ENCODE results near the gene HECTD2.
"Not testable (repeated sequence)": the region's sequence is repeated elsewhere in the genome, so short reads cannot be mapped to it uniquely, and the experiment has no call there.

The HECTD2 gene

GRCh38 chr10:91410638-91411371 lies 661 bp downstream of the HECTD2 start:
- in situ Hi-C loops (cut with MboI; ENCODE audit: low sequenced_read_pairs) = no loop called here

GRCh38 chr10:91411621-91412020 lies 1.5 kb downstream of the HECTD2 start:
- in situ Hi-C loops (cut with MboI; ENCODE audit: low sequenced_read_pairs) = no loop called here

GRCh38 chr10:91412354-91413087 lies 2.4 kb downstream of the HECTD2 start:
- in situ Hi-C loops (cut with MboI; ENCODE audit: low sequenced_read_pairs) = no loop called here

- in situ Hi-C loops (cut with MboI; ENCODE audit: low sequenced_read_pairs) = no loop called here
Observed at GRCh38 chr10:91415816-91416215, 5.7 kb downstream of the HECTD2 start.

GRCh38 chr10:91416339-91416855 lies 6.3 kb downstream of the HECTD2 start:
- in situ Hi-C loops (cut with MboI; ENCODE audit: low sequenced_read_pairs) = no loop called here

GRCh38 chr10:91418416-91418815 lies 8.3 kb downstream of the HECTD2 start:
- in situ Hi-C loops (cut with MboI; ENCODE audit: low sequenced_read_pairs) = no loop called here

GRCh38 chr10:91420868-91421267 lies 10.7 kb downstream of the HECTD2 start:
- in situ Hi-C loops (cut with MboI; ENCODE audit: low sequenced_read_pairs) = no loop called here

- in situ Hi-C loops (cut with MboI; ENCODE audit: low sequenced_read_pairs) = no loop called here
Observed at GRCh38 chr10:91422915-91423314, 12.8 kb downstream of the HECTD2 start.

- in situ Hi-C loops (cut with MboI; ENCODE audit: low sequenced_read_pairs) = no loop called here
Observed at GRCh38 chr10:91424016-91424415, 13.9 kb downstream of the HECTD2 start.

- in situ Hi-C loops (cut with MboI; ENCODE audit: low sequenced_read_pairs) = no loop called here
Observed at GRCh38 chr10:91432175-91432574, 22.0 kb downstream of the HECTD2 start.

- in situ Hi-C loops (cut with MboI; ENCODE audit: low sequenced_read_pairs) = no loop called here
Observed at GRCh38 chr10:91433620-91434019, 23.5 kb downstream of the HECTD2 start.

GRCh38 chr10:91434041-91434440 lies 23.9 kb downstream of the HECTD2 start:
- in situ Hi-C loops (cut with MboI; ENCODE audit: low sequenced_read_pairs) = no loop called here

- in situ Hi-C loops (cut with MboI; ENCODE audit: low sequenced_read_pairs) = no loop called here
Observed at GRCh38 chr10:91435241-91435640, 25.1 kb downstream of the HECTD2 start.

GRCh38 chr10:91438228-91438627 lies 28.1 kb downstream of the HECTD2 start:
- in situ Hi-C loops (cut with MboI; ENCODE audit: low sequenced_read_pairs) = not testable (repeated sequence)

- in situ Hi-C loops (cut with MboI; ENCODE audit: low sequenced_read_pairs) = no loop called here
Observed at GRCh38 chr10:91444211-91445182, 34.4 kb downstream of the HECTD2 start.

GRCh38 chr10:91452063-91452462 lies 41.9 kb downstream of the HECTD2 start:
- in situ Hi-C loops (cut with MboI; ENCODE audit: low sequenced_read_pairs) = no loop called here

- in situ Hi-C loops (cut with MboI; ENCODE audit: low sequenced_read_pairs) = no loop called here
Observed at GRCh38 chr10:91453535-91453934, 43.4 kb downstream of the HECTD2 start.

GRCh38 chr10:91455135-91455534 lies 45.0 kb downstream of the HECTD2 start:
- in situ Hi-C loops (cut with MboI; ENCODE audit: low sequenced_read_pairs) = not testable (repeated sequence)

GRCh38 chr10:91460681-91461080 lies 50.5 kb downstream of the HECTD2 start:
- in situ Hi-C loops (cut with MboI; ENCODE audit: low sequenced_read_pairs) = no loop called here

- in situ Hi-C loops (cut with MboI; ENCODE audit: low sequenced_read_pairs) = no loop called here
Observed at GRCh38 chr10:91462423-91462822, 52.3 kb downstream of the HECTD2 start.

- in situ Hi-C loops (cut with MboI; ENCODE audit: low sequenced_read_pairs) = no loop called here
Observed at GRCh38 chr10:91464500-91464899, 54.4 kb downstream of the HECTD2 start.
